HG02852 (cell line): ENCODE measurements around the gene NYAP2.
A peak's percentile ranks its signal among the peaks of the same experiment; 100 is the strongest.

Source experiments
- ATAC-seq: cut with Tn5 transposase; IDR thresholded peaks from one replicate; pipeline ENCODE4 v1.9.1; 2021; ENCODE audit warnings: mild to moderate bottlenecking, moderate library complexity; ENCODE audit not compliant: unreplicated experiment

The NYAP2 gene

DNA sequence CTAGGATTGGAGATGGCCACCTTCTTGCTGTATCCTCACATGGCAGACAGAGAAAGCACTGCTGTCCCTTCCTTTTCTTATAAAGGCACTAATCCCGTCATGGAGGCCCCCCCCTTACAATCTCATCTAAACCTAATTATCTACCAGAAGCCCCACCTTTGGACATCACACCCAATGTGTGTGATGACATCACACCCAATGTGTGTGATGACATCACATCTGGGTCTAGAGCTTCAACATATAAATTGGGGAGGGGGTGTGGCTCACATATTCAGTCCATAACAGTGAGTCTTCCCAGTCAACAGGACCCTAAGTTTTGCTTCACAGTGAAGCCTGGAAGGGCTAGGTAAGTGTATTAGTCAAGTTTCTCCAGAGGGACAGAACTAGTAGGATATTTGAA lies 213.1 kb downstream of the NYAP2 start:
- ATAC-seq = no peak

DNA sequence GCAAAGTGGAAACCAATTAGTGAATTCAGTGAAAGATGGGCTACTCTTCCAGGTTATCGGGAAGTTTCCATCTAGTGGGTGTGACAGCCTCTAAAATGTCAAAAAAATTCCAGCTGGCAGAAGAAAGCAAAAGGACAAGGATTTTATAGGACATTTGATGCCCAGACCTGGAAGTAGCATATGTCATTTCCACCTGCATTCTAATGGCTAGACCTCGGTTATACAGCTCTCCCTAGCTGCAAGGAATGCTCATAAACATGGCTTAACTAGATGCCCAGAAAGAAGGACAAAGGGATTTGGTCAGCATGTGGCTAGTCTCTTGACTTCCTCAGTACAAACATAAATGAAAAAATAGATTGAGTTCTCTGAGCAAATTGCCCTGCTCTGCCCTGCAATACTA lies 215.4 kb downstream of the NYAP2 start:
- ATAC-seq = no peak

DNA sequence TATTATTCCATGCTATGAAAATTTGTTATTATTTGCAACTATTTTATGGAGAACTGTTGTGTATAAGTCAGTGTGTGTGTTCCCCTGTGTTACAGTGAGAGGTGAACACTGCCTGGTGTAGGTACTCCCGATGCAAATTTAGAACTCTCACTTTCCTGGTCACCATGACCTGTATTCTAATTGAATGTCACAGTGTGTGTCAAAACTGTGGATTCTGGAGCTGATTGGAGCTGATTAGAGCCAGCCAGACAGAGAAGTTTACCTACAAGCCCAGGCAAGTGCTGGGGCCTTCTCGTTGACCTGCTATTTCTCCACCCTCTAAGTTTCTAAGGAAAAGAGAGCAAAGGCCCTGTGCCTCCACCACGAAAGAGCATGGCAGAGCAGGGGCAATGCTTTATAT lies 216.0 kb downstream of the NYAP2 start:
- ATAC-seq = no peak

DNA sequence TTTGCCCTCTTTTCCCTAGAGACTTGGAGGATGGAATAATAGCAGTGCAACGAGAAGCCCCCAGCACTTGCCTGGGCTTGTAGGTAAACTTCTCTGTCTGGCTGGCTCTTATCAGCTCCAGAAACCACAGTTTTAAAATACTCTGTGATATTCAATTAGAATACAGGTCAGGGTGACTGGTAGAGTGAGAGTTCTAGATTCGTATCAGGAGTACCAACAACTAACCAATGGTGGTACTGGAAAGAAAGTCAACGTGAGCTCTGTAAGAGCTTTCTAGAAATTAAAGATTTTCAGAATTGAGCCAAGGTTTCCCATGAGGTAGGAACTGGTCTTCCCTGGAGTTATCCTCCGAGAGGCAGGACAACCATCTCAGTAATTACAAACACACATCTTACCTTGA lies 216.9 kb downstream of the NYAP2 start:
- ATAC-seq = no peak

DNA sequence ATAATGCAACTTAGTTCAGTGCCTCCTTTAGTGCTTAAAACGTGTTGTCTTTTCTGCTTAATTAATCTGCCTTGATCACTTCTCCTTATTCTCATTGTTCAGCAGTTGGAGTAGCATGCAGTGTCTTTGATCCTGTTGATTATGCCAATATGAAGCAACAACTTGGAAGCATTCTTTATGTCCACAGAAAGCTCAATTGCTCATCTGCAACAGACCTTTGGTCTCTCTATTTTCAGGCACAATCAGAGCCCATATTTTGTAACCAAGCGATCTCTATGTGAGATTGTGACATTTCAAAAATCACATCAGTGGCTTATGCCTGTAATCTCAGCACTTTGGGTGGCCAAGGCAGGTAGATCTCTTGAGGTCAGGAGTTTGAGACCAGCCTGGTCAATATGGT lies 217.3 kb downstream of the NYAP2 start:
- no peak for ATAC-seq

DNA sequence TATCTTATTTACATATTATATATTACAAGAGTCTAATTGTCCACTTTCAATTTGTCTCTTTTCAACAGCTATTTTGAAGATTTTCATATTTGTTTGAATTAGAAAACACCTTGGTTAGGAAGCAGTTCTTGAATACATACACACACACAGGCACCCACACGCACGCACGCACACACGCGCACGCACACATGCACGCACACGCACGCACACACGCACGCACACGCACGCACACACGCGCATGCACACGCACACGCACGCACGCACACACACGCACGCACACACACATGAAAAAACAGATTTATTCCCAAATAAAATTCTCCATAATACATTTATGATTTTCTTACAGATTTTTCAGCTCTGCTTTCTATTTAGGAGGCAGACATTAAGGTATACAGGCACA lies 220.7 kb downstream of the NYAP2 start:
- ATAC-seq = no peak

DNA sequence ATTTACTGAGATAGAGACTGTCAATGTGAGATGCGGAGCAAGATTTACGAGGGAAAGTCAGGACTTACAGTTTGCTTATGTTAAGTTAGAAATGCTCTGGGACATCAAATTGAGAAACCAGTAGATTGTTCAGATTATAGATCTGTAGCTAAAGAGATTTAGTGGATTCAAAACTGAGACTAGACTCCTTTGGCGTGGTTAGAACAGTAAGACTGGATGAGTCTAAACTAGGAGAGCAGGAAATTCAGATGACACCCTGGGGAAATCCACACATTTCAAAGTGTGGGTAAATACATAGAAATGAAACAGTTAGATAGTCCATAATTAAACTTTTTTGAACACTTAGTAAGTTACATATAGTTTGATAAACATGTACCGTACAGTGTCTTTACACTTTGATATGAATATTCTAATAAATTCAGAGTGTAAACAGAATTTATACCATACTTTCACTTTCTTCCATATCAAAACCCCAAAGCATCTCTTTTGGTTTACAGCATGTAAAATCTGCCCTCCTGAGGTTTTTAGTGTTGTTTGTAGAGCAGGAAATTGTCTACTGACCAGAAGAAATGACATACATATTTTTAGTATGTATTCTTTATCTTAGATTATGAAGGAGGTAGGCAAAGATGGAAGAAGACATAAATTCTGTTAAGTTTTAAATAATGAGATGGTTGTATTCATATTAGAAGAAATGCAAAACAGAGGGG lies 231.5 kb downstream of the NYAP2 start:
- no peak for ATAC-seq

DNA sequence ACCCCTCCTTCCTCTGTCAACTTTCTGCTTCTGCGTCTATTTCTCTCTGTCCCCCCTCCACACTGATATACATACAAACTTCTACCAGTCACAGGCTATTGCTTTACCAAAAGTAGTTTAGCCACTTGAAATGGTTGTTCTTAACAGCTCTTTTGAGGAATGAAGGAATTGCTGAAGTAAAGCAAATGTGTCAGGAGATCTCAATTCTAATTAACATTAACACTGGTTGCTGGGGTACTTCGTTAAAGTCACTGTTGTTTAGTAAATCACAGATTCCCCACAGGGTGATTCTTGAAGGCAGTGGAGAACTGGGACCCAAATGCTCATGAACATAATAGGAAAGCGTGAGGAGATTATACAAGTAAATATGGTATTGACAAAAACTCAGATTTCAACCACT lies 232.8 kb downstream of the NYAP2 start:
- no peak for ATAC-seq

DNA sequence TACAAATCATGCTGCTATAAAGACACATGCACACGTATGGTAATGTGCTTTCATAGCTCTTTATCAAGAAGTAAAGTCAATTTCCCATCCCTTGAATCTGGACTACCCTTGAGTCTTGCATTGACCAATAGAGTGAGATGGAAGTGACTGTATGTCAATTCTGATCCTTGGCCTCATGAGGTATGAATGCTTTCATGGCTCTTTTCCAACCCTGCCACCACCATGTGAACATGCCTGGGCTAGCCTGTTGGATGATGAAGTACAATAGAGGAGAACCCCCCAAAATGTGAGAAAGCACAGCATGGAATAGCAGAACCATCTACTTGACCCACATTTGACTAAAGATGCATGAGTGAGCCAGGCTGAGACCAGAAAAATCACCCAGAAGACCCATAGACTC lies 237.0 kb downstream of the NYAP2 start:
- no peak for ATAC-seq

DNA sequence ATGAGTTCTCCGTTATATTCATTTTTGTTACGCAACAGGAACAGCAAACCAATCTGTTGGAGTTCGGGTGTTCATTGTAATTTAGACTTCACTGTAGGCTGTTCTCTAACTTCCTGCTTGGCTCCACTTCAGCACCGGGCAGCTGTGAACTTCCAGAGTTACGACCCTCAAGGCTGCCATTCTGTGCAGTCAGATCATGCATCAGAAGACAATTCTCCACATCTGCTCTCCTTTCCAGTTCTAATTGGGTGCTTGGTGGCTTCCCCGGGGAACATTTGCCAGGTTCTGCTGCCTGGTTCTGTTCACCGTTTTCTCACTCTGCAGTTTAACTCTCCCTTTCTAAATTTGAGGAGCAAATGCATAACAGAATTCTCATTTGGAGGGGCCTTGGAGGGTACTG lies 237.7 kb downstream of the NYAP2 start:
- no peak for ATAC-seq

DNA sequence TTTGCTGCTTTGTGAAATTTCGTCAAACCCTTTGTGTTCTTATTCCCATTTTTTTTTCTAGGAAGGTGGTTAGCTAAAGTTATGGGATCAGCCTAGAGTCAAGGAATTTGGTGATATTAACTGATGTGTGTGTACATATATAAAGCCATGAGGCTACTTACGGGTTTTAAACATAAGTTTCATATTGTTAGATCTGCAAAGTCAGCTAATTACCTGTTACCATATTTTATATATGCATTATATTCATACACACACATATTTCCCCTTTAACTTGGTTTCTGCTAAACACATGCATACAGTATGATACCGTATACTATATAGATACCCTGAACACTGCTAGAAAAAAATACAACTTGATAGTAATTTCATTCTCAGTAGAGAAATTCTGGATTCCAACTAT lies 241.0 kb downstream of the NYAP2 start:
- ATAC-seq = no peak

DNA sequence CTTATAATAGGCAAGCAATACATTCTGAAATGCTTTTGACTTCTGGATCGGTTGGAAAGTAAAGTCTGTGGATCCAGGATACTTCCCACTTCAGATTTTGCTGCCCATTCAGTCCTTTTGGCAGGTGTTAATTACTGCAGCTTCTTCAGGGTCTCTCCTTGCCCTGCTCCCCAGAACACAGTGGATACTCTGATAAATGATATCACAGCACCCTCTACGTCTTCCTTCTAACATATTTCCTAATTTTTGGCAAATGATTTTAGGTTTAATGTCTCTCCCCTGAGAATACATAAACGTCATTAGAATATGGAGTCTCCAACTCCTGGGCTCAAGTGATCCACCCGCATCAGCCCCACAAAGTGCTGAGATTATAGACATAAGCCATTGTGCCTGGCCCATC lies 249.8 kb downstream of the NYAP2 start:
- no peak for ATAC-seq

DNA sequence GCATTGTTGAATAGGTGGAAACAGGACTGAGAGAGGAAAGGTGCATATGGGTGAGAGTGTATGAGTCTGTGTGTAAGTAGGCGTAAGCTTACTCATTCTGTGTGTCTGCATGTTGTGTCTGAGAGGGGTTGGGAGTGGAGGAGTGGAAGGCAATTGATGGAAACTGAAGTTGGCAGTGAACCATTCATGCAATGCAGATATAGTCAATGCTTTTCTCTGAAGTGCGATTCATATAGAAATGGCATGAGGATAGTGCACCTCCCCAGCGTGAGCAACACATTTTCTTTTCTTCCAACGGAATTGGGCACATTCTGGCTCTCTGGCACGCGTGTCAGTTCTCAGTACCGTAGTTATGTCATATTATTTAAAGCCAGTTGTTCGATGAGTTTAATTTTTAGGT lies 250.5 kb downstream of the NYAP2 start:
- no peak for ATAC-seq

DNA sequence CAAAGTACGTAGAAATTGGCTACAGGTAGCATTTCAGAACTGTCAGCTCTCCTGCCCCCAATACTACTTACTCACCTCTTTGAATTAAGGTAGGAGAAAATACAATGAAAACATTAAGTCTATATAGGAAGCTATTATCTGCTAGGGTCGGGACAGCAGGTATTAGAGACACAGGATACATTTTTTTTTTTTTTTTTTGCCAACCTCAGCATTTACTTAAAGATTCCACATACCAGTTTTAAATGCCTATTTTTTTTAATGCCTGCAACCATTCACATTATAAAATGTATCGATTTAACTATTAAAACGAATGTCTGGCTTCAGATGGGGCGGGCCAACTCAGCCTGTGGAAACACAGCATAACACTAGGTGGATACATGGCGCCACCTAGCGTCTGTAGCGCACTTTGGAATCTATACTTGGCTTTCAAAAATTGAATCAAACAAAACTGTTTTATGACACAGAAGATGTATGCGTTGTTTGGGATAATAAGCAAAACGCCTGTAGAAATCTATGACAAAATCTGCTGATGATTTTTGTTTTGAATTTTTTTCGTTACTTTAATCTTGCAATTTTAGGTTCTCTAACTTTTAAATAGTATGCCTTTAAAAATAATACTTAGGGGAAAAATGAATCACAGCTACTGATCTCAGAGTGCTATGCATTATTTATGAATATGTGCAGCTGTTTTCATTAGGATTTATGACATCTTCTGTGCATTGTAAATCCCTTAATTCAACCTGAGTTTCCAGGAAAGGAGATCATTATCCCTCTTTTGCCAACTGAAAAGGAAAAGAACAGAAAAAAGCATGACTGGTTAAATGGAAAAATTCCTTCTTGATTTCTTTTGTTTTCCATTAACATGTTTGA lies 261.0 kb downstream of the NYAP2 start:
- peak; percentile 85 for ATAC-seq

DNA sequence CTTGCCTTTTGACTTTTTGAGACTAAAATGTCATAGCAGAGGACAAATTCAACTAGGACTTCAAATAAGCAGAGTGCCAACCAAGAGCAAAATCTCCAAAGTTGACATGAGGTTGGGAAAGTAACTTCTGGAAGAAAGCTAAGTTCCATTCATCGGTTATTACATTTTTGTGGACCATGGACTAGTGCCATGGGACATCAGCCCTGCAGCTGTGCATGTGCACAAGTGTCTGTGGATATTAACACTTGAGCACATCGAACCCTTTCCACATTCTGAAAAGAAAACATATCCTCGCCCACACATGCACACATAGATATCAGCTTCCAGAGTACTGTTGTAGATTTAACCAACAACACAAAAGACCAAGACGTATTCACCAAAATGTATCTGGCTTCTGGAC lies 262.6 kb downstream of the NYAP2 start:
- ATAC-seq = no peak

DNA sequence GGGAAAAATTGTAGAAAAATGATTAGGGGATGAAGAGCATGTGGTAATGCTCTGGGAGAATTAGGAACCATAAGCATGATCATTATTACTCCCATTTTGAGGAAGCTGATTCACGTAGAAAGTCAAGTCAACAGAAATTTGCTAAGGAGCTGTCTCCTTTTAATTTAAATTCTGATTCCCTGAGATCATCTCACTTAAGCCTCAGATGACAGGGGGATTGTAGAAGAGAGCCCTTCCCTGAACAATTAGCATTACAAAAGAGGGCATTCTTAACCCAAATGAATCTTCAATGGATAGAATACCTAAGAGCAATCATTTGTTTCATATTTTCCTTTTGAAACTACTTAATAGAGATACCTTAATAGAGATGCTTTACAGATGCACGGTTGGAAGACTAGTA lies 267.9 kb downstream of the NYAP2 start:
- no peak for ATAC-seq

DNA sequence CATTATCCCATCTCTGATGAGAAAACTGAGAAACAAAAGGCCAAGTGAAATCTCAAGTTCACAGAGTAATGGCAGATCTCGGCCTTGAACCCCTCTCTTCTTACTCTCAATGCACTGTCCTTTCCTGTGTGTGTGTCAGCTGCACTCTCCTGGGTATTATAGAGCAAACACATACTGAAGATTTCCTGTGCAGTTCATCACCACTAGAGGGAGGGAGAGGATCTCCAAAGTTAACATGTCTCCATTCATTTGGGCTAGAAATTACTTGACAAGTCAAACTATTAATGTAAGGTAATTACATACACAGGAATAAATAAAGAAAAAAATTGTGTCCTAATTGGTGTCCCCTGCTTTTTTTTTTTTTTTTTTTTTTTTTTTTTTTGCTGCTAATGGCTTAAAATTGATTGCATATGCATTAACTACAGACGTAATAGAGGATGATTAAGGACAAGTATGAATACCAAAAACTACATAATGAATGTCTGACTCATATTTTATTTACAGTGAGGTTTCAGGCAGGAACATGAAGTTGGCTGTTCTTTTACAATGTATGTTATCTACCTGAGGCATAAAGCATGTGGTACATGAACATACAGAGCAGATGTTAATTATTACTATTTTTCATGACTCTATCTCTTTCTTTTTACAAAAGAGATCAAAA lies 269.2 kb downstream of the NYAP2 start:
- peak; percentile 90 for ATAC-seq

DNA sequence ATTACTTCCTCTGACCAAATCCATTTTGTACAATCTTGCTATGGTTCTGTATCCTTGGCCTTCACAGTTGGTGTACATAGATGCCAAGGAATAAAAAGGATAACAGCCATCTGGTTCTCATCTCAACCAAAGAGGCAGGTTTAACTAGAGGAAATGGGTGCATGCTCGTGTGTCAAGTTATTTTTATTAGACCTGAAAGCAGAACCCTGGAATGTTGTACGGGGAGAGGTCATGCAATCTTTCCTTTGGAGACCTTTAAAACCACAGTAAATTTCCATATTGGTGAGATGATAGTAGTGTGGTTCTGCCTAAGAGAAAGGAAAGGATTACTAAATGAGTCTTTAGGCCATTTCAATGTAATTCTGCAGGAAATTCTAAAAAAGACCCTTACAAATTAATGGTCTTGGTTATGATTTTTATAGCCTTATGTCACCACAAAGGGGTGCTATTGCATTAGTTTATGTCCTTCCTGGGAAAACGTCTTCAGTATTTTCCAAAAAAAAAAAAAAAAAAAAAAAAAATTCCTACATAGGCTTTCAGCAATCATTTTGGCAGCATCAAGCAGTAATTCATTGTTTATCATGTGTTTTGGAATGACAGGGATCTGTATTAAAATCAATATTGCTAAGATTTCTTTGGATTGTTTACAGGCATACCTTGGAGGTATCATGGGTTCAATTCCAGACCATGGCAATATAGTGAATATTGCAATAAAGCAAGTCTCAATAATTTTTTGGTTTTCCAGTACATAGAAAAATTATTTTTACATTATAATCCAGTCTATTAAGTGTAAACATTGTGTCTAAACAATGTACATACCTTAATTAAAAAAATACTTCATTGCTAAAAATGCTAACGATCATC lies 270.8 kb downstream of the NYAP2 start:
- ATAC-seq = no peak

DNA sequence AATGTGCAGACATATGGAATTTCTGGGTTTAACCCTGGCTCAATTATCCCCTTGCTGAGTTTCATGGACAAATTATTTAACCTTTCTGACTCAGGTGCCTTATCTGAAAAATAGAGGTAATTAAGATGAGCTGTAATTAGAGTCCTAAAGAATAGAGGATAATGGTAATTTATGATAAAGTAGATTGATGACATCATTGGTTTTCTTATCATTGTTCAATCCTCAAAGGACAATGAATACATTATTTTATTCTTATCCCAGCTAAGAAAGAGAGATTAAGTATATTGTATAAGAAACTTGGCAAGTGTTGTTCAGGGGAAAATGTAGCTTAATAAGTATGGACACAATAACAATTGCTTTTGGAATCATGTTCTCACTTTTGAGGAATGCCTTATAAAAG lies 279.3 kb downstream of the NYAP2 start:
- no peak for ATAC-seq

DNA sequence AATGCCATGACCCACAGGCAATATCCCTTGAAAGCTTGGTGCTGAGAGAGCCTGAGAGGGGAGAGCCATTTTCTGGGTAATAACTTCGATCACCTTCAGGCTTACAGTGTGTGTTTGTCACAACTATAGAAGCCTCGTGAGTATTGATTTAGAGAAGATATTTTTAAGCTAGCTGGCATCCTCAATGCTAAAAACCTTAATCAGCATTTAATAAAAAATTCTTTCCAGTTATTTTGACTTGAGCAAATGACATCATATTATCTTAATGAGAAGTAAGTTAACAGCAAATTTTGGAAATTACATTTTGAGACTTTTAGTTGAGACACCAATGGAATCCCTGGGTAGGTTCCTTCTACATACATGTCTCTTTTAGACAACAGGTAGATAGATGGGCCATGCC lies 283.7 kb downstream of the NYAP2 start:
- ATAC-seq = no peak

DNA sequence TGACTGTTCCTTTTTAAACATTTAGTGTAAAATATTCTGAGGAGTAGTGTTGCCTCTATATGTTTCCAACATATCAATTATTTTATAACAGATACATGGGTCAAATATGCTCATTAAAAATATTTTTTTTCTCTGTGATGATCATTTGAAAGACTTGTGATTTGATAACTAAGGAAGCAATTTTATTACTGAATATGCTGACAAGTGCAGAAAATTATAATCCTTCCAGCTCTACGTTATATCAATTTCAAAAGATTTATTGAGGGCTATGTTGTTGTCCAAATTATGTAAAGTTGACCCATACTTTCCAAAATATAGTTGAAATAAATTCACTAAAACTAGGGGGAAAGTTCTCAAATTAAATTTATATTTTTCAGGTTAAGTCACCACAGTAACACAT lies 290.6 kb downstream of the NYAP2 start:
- no peak for ATAC-seq
